IMR-90 (cell line): Measurements from ENCODE around the gene OR4M1. TPM values are rescaled to one million over a fixed set of nuclear protein-coding genes. Genes with fewer than 3 reads are reported as not detected.
"Not testable (repeated sequence)": the region's sequence is repeated elsewhere in the genome, so short reads cannot be mapped to it uniquely, and the experiment has no call there.

ENCODE experiments used
- ATAC-seq: fragments of 200-7000 bp; cut with Tn5 transposase; 2 replicates; pipeline ENCODE4 v1.9.1; 2020; ENCODE audit warnings: low read depth, mild to moderate bottlenecking, moderate library complexity
- Bru-seq: library from RNA; stranded (reverse); fragments of 400-500 nt; gene quantifications from one replicate; lab custom pipeline; 2021; lab: Mats Ljungman, UMichigan
- BruChase-seq, 2 experiments: library from RNA; stranded (reverse); fragments of 400-500 nt; gene quantifications; one replicate each; lab custom pipeline; 2021; lab: Mats Ljungman, UMichigan
- BruUV-seq: library from RNA; stranded (reverse); fragments of 400-500 nt; replicated peaks from 2 replicates; lab custom pipeline; 2021; lab: Mats Ljungman, UMichigan
- CTCF ChIA-PET: fragments of 300-600 bp; formaldehyde crosslinking; extraction: SDS; loops from one replicate; lab custom pipeline; 2021; ENCODE audit warnings: antibody characterized with exemption; lab: Yijun Ruan, JAX
- POLR2A ChIA-PET: fragments of 300-600 bp; sonication (Branson Sonifier 250); formaldehyde crosslinking; loops from one replicate; lab custom pipeline; 2022; ENCODE audit warnings: antibody characterized with exemption; ENCODE audit not compliant: unreplicated experiment; lab: Charles Lee
- DNase-seq: peaks from one replicate; pipeline ENCODE4 v3.0.0; 2013
- H2AFZ ChIP-seq: replicated peaks from 2 replicates; pipeline ENCODE3; 2013; ENCODE audit warnings: low read length, mild to moderate bottlenecking; ENCODE audit not compliant: poor library complexity
- H2AK5ac ChIP-seq: 2 replicates; pipeline ENCODE4 v1.6.1; 2013; ENCODE audit warnings: low read depth, low read length, inconsistent platforms
- H2AK9ac ChIP-seq: replicated peaks from 2 replicates; pipeline ENCODE3; 2013; ENCODE audit warnings: mild to moderate bottlenecking, low read depth, low read length, moderate library complexity; ENCODE audit not compliant: poor library complexity
- H2BK120ac ChIP-seq: 2 replicates; pipeline ENCODE4 v1.6.1; 2013; ENCODE audit warnings: low read depth, low read length, inconsistent platforms
- H2BK15ac ChIP-seq: 3 replicates; pipeline ENCODE4 v1.6.1; 2013; ENCODE audit warnings: low read depth, low read length, inconsistent platforms
- H2BK20ac ChIP-seq: 2 replicates; pipeline ENCODE4 v1.6.1; 2013; ENCODE audit warnings: low read depth, mild to moderate bottlenecking, inconsistent platforms, low read length, moderate library complexity
- H2BK5ac ChIP-seq: 2 replicates; pipeline ENCODE4 v1.6.1; 2013; ENCODE audit warnings: mild to moderate bottlenecking, low read depth, low read length, inconsistent platforms; ENCODE audit not compliant: poor library complexity, severe bottlenecking
- H3K14ac ChIP-seq: replicated peaks from 2 replicates; pipeline ENCODE4 v1.6.1; 2013; ENCODE audit warnings: low read depth, low read length, inconsistent platforms
- H3K18ac ChIP-seq: 2 replicates; pipeline ENCODE4 v1.6.1; 2013; ENCODE audit warnings: low read depth, low read length, control low read depth
- H3K23ac ChIP-seq: 2 replicates; pipeline ENCODE4 v1.6.1; 2013; ENCODE audit warnings: low read depth, low read length, inconsistent platforms
- H3K27ac ChIP-seq: 2 replicates; pipeline ENCODE4 v1.5.1; 2013; ENCODE audit warnings: mild to moderate bottlenecking, control low read depth, low read length; ENCODE audit not compliant: insufficient read depth
- H3K27me3 ChIP-seq: 2 replicates; pipeline ENCODE4 v1.6.1; 2013; ENCODE audit warnings: low read length; ENCODE audit not compliant: control insufficient read depth, insufficient read depth
- H3K36me3 ChIP-seq: 2 replicates; pipeline ENCODE4 v1.6.1; 2013; ENCODE audit warnings: low read length, mixed read lengths; ENCODE audit not compliant: control insufficient read depth, insufficient read depth
- H3K4ac ChIP-seq: 2 replicates; pipeline ENCODE4 v1.6.1; 2013; ENCODE audit warnings: low read depth, low read length, inconsistent platforms
- H3K4me1 ChIP-seq: 2 replicates; pipeline ENCODE4 v1.6.1; 2013; ENCODE audit warnings: low read length, mixed read lengths; ENCODE audit not compliant: control insufficient read depth, insufficient read depth
- H3K4me2 ChIP-seq: 2 replicates; pipeline ENCODE4 v1.6.1; 2013; ENCODE audit warnings: low read depth, mild to moderate bottlenecking, control low read depth, low read length, moderate library complexity
- H3K4me3 ChIP-seq: 2 replicates; pipeline ENCODE4 v1.5.1; 2013; ENCODE audit warnings: low read depth, mild to moderate bottlenecking, control low read depth, low read length, moderate library complexity; ENCODE audit not compliant: insufficient read depth
- H3K56ac ChIP-seq: 2 replicates; pipeline ENCODE4 v1.6.1; 2013; ENCODE audit warnings: low read length, inconsistent platforms; ENCODE audit not compliant: insufficient read depth; ENCODE audit errors: extremely low read depth
- H3K79me1 ChIP-seq, 2 experiments: 2 replicates each; pipeline ENCODE4 v1.6.1; 2013; ENCODE audit warnings: low read length in 2 of 2, inconsistent platforms in 1 of 2, low read depth in 1 of 2
- H3K9ac ChIP-seq: 2 replicates; pipeline ENCODE4 v1.6.1; 2013; ENCODE audit warnings: low read depth, low read length, control low read depth
- H3K9me1 ChIP-seq: 2 replicates; pipeline ENCODE4 v1.6.1; 2013; ENCODE audit warnings: low read length, inconsistent platforms; ENCODE audit not compliant: insufficient read depth
- H3K9me3 ChIP-seq: 2 replicates; pipeline ENCODE4 v1.6.1; 2013; ENCODE audit warnings: low read length; ENCODE audit not compliant: control insufficient read depth, insufficient read depth
- H4K20me1 ChIP-seq: 2 replicates; pipeline ENCODE4 v1.6.1; 2013; ENCODE audit warnings: low read length, inconsistent platforms; ENCODE audit not compliant: insufficient read depth
- H4K5ac ChIP-seq: 2 replicates; pipeline ENCODE4 v1.6.1; 2013; ENCODE audit warnings: mild to moderate bottlenecking, low read depth, low read length, control low read depth
- H4K8ac ChIP-seq, 2 experiments: 2 replicates each; pipeline ENCODE4 v1.6.1; 2013; ENCODE audit warnings: low read depth in 2 of 2, low read length in 2 of 2, control low read depth in 1 of 2, inconsistent platforms in 1 of 2
- H4K91ac ChIP-seq: 2 replicates; pipeline ENCODE4 v1.6.1; 2013; ENCODE audit warnings: low read depth, low read length, inconsistent platforms; ENCODE audit not compliant: insufficient read depth
- WGBS, 2 experiments: methylation state at CpG; one replicate each; pipeline versions ENCODE4 v1.1.5 to v1.1.7; 2013; ENCODE audit warnings: missing lambda C conversion rate in 2 of 2; ENCODE audit not compliant: insufficient read length in 1 of 2; ENCODE audit errors: extremely low coverage in 2 of 2; 5-methylcytosine and 5-hydroxymethylcytosine counted together
- dilution Hi-C: fragments of 300-500 bp; cut with HindIII; formaldehyde crosslinking; loops from one replicate; pipeline ENCODE4 v1.14.3; 2018; ENCODE audit warnings: low sequenced_read_pairs; ENCODE audit not compliant: unreplicated experiment
- in situ Hi-C: fragments of 300-500 bp; cut with MboI; formaldehyde crosslinking; loops from 3 replicates; pipeline ENCODE4 v1.14.3; 2019; ENCODE audit warnings: low sequenced_read_pairs, inconsistent platforms, mixed read lengths
- intact Hi-C: fragments of 100-400 bp; cut with micrococcal nuclease; formaldehyde crosslinking; loops from 2 replicates; pipeline ENCODE4 v1.10.0; 2022
- long read RNA-seq: library from polyadenylated mRNA; unstranded; transcript quantifications from one replicate; pipeline ENCODE4 v2.0.0, GENCODE V29; 2021; ENCODE audit not compliant: unreplicated experiment
- polyA plus RNA-seq, 3 experiments: library from polyadenylated mRNA; depleted of rRNA; stranded (reverse); fragments of >200 nt; gene quantifications; 2 replicates each; pipeline ENCODE4 v1.2.3, GENCODE V29; 2012; ENCODE audit warnings: low replicate concordance in 1 of 3
- total RNA-seq: library from RNA; depleted of rRNA; stranded (reverse); fragments of >200 nt; gene quantifications from 2 replicates; pipeline ENCODE4 v1.2.3, GENCODE V29; 2012; rRNA removed

Gene OR4M1
- not detected in 2 replicates for total RNA-seq
- polyA plus RNA-seq (2012; rRNA removed): not detected in 2 replicates
- not detected in 2 replicates for polyA plus RNA-seq (2012; cell fraction: cytosol; rRNA removed)
- polyA plus RNA-seq (2012; cell fraction: nucleus; rRNA removed; ENCODE audit: low replicate concordance): not detected in 2 replicates
- not detected for Bru-seq, nascent RNA
- BruChase-seq, experiment 1, labeled RNA remaining after a 6-hour chase: not detected
- BruChase-seq, experiment 2, labeled RNA remaining after a 2-hour chase: not detected
- long read RNA-seq: 0 reads

GRCh38 chr14:19773204-19773603, at the start of gene OR4M1:
OR4M1 (plus strand) TSS chr14:19773504; CDS start chr14:19780323, 6,819 bp downstream.
- H2AK9ac ChIP-seq, H4K91ac ChIP-seq, H2AK5ac ChIP-seq, H2BK15ac ChIP-seq, H4K8ac ChIP-seq, H3K4me3 ChIP-seq, intact Hi-C loops, H3K4me1 ChIP-seq, H3K9ac ChIP-seq, H4K5ac ChIP-seq, H3K56ac ChIP-seq, H3K27ac ChIP-seq, H3K4ac ChIP-seq, H3K23ac ChIP-seq, in situ Hi-C loops, H2BK20ac ChIP-seq, ATAC-seq, DNase-seq, CTCF ChIA-PET, H3K4me2 ChIP-seq, POLR2A ChIA-PET, H3K9me1 ChIP-seq, H3K14ac ChIP-seq, H2BK5ac ChIP-seq, dilution Hi-C loops, H2AFZ ChIP-seq, H2BK120ac ChIP-seq, H3K36me3 ChIP-seq, H3K18ac ChIP-seq, H3K79me1 ChIP-seq, H3K27me3 ChIP-seq, BruUV-seq, H4K20me1 ChIP-seq: not testable (repeated sequence)
- H3K9me3 ChIP-seq: peaks cover 25% of the 10 kb centered on the region
- WGBS, 2 experiments: no CpG with 5 or more reads among the region's 1 CpG
